C4-2B (cell line): ENCODE measurements around the gene LRBA.

Source experiments
- H3K27ac ChIP-seq: fragments of 450-650 bp; 2 replicates; pipeline ENCODE4 v1.5.1; 2017
- CTCF ChIP-seq: fragments of 450-650 bp; conservative IDR thresholded peaks from 2 replicates; pipeline ENCODE4 v1.5.1; 2017; ENCODE audit warnings: mild to moderate bottlenecking
- ZFX ChIP-seq: fragments of 450-650 bp; IDR thresholded peaks from 2 replicates; pipeline ENCODE4 v1.6.1; 2017

Gene LRBA

GRCh38 chr4:150371869-150372268 is 643.2 kb downstream of the LRBA start:
- TF ChIP-seq ZFX (no peak), CTCF (no peak)
- no peak overlapping the region for H3K27ac ChIP-seq

- no peak overlapping the region for H3K27ac ChIP-seq
- TF ChIP-seq ZFX (no peak), CTCF (no peak)
Observed at GRCh38 chr4:150369434-150370380, 645.4 kb downstream of the LRBA start.

GRCh38 chr4:150368667-150369066 is 646.4 kb downstream of the LRBA start:
- H3K27ac ChIP-seq, result no peak overlapping the region
- TF ChIP-seq ZFX (no peak), CTCF (no peak)

GRCh38 chr4:150367326-150367725 is 647.8 kb downstream of the LRBA start:
- H3K27ac ChIP-seq, result no peak overlapping the region
- TF ChIP-seq CTCF, result no peak
- TF ChIP-seq ZFX, result no peak

- no peak overlapping the region for H3K27ac ChIP-seq
- TF ChIP-seq CTCF (no peak), ZFX (no peak)
Observed at GRCh38 chr4:150366487-150366999, 648.5 kb downstream of the LRBA start.

GRCh38 chr4:150363721-150364688 is 651.1 kb downstream of the LRBA start:
- TF ChIP-seq ZFX (no peak), CTCF (no peak)
- no peak overlapping the region for H3K27ac ChIP-seq

- no peak for TF ChIP-seq CTCF
- no peak for TF ChIP-seq ZFX
- H3K27ac ChIP-seq, result no peak overlapping the region
Observed at GRCh38 chr4:150358691-150359090, 656.4 kb downstream of the LRBA start.
